PFSK-1 (cell line): ENCODE results near the gene THSD4.

Experiments used
- FOXP2 ChIP-seq: optimal IDR thresholded peaks from 2 replicates; pipeline ENCODE3; 2011; ENCODE audit warnings: borderline replicate concordance, control low read depth, inconsistent platforms; ENCODE audit not compliant: insufficient read depth; ENCODE audit errors: extremely low read length, extremely low read depth
- POLR2AphosphoS5 ChIP-seq: IDR thresholded peaks from 2 replicates; pipeline ENCODE4 v1.6.1; 2012; ENCODE audit warnings: low read depth, mild to moderate bottlenecking, control low read depth, low read length, moderate library complexity
- REST ChIP-seq, 2 experiments: IDR thresholded peaks; 2 replicates each; pipeline versions ENCODE4 v1.6.1 to v1.8.0; 2011 to 2012; ENCODE audit warnings: low read depth in 2 of 2, low read length in 2 of 2, control low read depth in 1 of 2, inconsistent platforms in 1 of 2, mild to moderate bottlenecking in 1 of 2, moderate library complexity in 1 of 2; ENCODE audit not compliant: insufficient read depth in 1 of 2
- SIN3A ChIP-seq: IDR thresholded peaks from 2 replicates; pipeline ENCODE4 v1.6.1; 2012; ENCODE audit warnings: mild to moderate bottlenecking, low read length, moderate library complexity, borderline replicate concordance; ENCODE audit not compliant: insufficient read depth
- TAF1 ChIP-seq: IDR thresholded peaks from 2 replicates; pipeline ENCODE4 v1.6.1; 2012; ENCODE audit warnings: low read length, control low read depth, borderline replicate concordance; ENCODE audit not compliant: insufficient read depth

THSD4 gene

GRCh38 chr15:71657141-71657540 lies 541.9 kb downstream of the THSD4 start:
- TF ChIP-seq SIN3A = no peak
- no peak for TF ChIP-seq POLR2AphosphoS5
- TF ChIP-seq REST (IDR thresholded peaks at IDR 0.05; ENCODE audit: insufficient read depth in 1 of 2, low read depth in 2 of 2, low read length in 2 of 2) = no peak
- TF ChIP-seq FOXP2 = no peak
- TF ChIP-seq TAF1 = no peak

DNA sequence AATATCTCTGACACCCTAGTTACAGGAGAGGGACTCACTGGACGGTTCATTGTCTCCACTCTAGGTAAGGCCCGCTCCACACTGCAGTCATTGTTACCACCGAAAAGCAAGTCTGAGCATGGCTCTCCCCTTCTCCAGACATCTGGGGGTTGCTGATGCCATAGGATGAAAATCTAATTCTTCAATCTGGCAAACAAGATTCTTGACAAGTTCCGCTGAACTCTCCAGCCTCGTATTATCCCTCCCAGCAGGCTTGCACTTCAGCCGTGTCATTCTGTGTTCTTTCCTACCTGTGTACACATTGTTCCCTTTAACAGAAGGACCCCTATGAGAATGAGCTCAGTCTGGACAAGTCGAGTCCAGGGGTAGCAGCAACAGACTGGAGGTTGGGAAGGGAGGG lies 542.8 kb downstream of the THSD4 start:
- TF ChIP-seq SIN3A = no peak

DNA sequence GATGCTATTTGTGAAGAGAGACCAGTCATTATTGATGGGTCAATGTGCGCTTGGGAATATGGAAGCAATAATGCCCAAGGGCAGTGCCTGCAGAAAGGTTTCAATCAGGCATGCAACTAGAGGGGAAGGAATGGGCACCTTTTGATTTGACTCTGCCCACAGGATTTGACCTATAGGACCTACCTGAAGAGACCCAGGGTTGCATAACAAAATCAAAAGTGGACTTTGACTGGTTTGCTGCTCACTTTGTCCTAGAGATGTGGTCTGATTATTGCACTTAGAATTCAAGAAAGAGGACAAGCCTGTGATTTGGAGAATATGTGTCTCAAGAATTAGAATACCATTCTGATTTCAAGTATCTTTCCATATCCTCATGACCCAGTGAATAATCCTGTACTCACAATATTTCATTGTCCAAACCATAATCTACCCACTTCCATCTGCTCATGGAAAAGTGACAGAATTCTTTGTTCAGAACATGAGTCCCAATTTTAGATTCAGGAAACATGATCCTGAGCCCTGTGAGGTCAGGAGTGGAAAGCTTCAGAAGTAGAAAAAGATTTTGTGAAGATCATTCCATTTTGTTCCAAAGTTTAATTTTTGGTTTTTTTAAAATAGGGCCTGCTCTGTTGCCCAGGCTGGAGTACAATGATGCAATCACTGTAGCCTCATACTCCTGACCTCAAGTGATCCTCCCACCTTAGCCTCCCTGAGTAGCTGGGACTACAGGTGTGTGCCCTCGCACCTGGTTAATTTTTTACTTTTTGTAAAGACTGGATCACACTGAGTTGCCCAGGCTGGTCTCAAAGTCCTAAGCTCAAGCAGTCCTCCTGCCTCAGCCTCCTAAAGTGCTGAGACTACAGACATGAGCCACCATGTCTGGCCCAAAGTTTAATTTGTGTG lies 543.8 kb downstream of the THSD4 start:
- no peak for TF ChIP-seq FOXP2
- TF ChIP-seq POLR2AphosphoS5 = no peak
- no peak for TF ChIP-seq REST (IDR thresholded peaks at IDR 0.05; ENCODE audit: insufficient read depth in 1 of 2, low read depth in 2 of 2, low read length in 2 of 2)
- TF ChIP-seq TAF1 = no peak
- TF ChIP-seq SIN3A = no peak

DNA sequence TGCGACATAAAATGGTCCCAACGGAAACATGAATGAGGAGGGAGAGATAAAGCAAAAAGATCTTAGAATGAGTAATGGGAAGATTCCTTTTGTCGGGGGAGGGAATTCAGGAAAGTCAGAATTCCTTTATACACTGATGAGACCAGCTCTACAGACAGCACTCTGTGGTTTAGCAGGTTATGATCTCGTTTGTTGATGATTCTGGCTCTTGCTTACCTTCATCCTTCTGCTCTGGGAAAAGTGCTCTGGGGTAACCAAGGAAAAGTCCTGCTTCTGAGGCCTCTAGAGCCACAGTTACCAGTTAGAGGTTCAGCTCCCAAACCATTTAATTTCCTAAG lies 544.4 kb downstream of the THSD4 start:
- no peak for TF ChIP-seq TAF1
- no peak for TF ChIP-seq REST (IDR thresholded peaks at IDR 0.05; ENCODE audit: insufficient read depth in 1 of 2, low read depth in 2 of 2, low read length in 2 of 2)

DNA sequence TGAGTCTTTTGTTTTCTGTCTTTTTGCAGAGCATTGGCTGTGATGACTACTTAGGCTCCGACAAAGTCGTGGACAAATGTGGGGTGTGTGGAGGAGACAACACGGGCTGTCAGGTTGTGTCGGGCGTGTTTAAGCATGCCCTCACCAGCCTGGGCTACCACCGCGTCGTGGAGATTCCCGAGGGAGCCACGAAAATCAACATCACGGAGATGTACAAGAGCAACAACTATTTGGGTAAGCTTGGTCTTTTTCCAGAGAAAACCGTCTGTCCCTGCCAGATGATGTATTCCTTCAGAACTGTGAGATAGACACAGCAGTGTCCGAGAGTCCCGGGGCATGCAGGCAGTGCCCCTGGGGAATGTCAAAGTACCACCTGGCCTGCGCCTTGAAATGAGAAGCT lies 545.2 kb downstream of the THSD4 start:
- TF ChIP-seq TAF1 (no peak), POLR2AphosphoS5 (no peak), REST (IDR thresholded peaks at IDR 0.05; ENCODE audit: insufficient read depth in 1 of 2, low read depth in 2 of 2, low read length in 2 of 2) (no peak), FOXP2 (no peak), SIN3A (no peak)
